NCI-H446 (cell line): ENCODE measurements around the gene NAV1.

Source experiments
- DNase-seq, 2 experiments: peaks; one replicate each; lab custom pipeline; 2025; lab: John Stamatoyannopoulos, UW

The NAV1 gene

GRCh38 chr1:201503397-201504176 lies 35.3 kb upstream of the NAV1 start:
- no peak for DNase-seq

- DNase-seq = peak in 1 of 2 experiments; percentile 6
Measured at GRCh38 chr1:201504179-201504631, 34.7 kb upstream of the NAV1 start.

- no peak for DNase-seq
Measured at GRCh38 chr1:201504799-201505502, 34.0 kb upstream of the NAV1 start.

- DNase-seq = no peak
Measured at GRCh38 chr1:201505503-201505890, 33.4 kb upstream of the NAV1 start.

- DNase-seq = no peak
Measured at GRCh38 chr1:201506092-201506491, 32.8 kb upstream of the NAV1 start.

- DNase-seq = peak in 1 of 2 experiments; percentile 47
Measured at GRCh38 chr1:201506557-201507359, 32.2 kb upstream of the NAV1 start, which contains the start of gene CSRP1. TSS of gene CSRP1 (minus strand) at chr1:201507123. CDS start at chr1:201496303, 10,820 bp downstream.

- DNase-seq = no peak
Measured at GRCh38 chr1:201507360-201507675, 31.6 kb upstream of the NAV1 start.

GRCh38 chr1:201508809-201509208 lies 30.1 kb upstream of the NAV1 start:
- DNase-seq = no peak

- no peak for DNase-seq
Measured at GRCh38 chr1:201509601-201510374, 29.1 kb upstream of the NAV1 start.

GRCh38 chr1:201510734-201511133 lies 28.2 kb upstream of the NAV1 start:
- DNase-seq = no peak

- DNase-seq = no peak
Measured at GRCh38 chr1:201511396-201511940, 27.5 kb upstream of the NAV1 start.

- DNase-seq = no peak
Measured at GRCh38 chr1:201511941-201512539, 26.9 kb upstream of the NAV1 start.

- DNase-seq = no peak
Measured at GRCh38 chr1:201513498-201514243, 25.3 kb upstream of the NAV1 start.

GRCh38 chr1:201514466-201514865 lies 24.5 kb upstream of the NAV1 start:
- DNase-seq = no peak

GRCh38 chr1:201515062-201515750 lies 23.7 kb upstream of the NAV1 start:
- DNase-seq = no peak

- DNase-seq = no peak
Measured at GRCh38 chr1:201515895-201516294, 23.0 kb upstream of the NAV1 start.

- DNase-seq = no peak
Measured at GRCh38 chr1:201516511-201517127, 22.3 kb upstream of the NAV1 start.

- no peak for DNase-seq
Measured at GRCh38 chr1:201517631-201518030, 21.3 kb upstream of the NAV1 start.

GRCh38 chr1:201518071-201518470 lies 20.9 kb upstream of the NAV1 start:
- no peak for DNase-seq
